Measurements from ENCODE around the gene RABGAP1L.

DNA sequence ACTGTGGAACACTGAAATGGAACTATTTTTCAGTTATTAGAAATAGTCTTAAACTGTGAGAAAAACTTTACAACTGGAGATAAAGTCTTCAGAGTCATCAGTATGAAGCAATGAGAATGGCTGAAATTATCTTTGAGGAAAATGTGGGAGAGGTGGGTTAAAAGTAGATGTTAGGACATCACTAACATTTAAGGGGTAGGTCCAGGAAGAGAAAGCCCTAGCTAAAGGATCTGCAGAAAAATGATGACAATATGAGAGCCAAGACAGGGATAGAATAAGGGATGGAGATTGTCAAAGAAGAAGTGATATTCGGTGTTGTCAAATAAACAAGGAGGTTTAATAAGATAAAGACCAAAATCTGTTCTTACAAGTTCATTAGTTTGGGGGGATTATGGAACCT is 165.2 kb downstream of the RABGAP1L start:
- TF ChIP-seq POLR2AphosphoS5 (IDR thresholded peaks at IDR 0.05; ENCODE audit: borderline replicate concordance, low read depth, low read length) (no peak), EZH2 (IDR thresholded peaks at IDR 0.05) (no peak), FOXP2 (optimal IDR thresholded peaks at IDR 0.05; ENCODE audit: control extremely low read depth, extremely low read length, insufficient read depth) (no peak)
